ENCODE measurements around the gene FBXO48. TPM values are rescaled to one million over a fixed set of nuclear protein-coding genes. Genes with fewer than 3 reads are reported as not detected.

Gene FBXO48
- total and polyA plus RNA-seq, 2 of the 4 experiments (the other 2 are of a cell fraction), result 0.18 to 0.43 TPM

- Histone ChIP-seq H3K23ac (ENCODE audit: low read depth, low read length) (no peak overlapping the region), H3K4me1 (ENCODE audit: control insufficient read depth, insufficient read depth, low read length) (peaks cover 3% of the 10 kb centered on the region; the same call in 1 of the 2 replicates), H4K5ac (ENCODE audit: low read depth, low read length) (no peak overlapping the region), H2BK5ac (ENCODE audit: low read depth, low read length, poor library complexity, severe bottlenecking) (no peak overlapping the region), H2AK5ac (ENCODE audit: low read depth, low read length) (no peak overlapping the region), H3K9me3 (ENCODE audit: control insufficient read depth, insufficient read depth, low read length) (no peaks in the 10 kb centered on the region), H4K91ac (ENCODE audit: insufficient read depth, low read depth, low read length) (no peak overlapping the region), H4K8ac (ENCODE audit: low read depth in 2 of 2, low read length in 2 of 2) (no peak overlapping the region), H3K9me1 (ENCODE audit: insufficient read depth, low read length) (0 out of 2 replicates have a peak, but pooled peaks cover 2% of the 10 kb centered on the region), H2BK15ac (ENCODE audit: low read depth, low read length) (no peak overlapping the region), H4K20me1 (ENCODE audit: insufficient read depth, low read length) (peaks cover 3% of the 10 kb centered on the region; the same call in 1 of the 2 replicates), H3K14ac (replicated peaks; ENCODE audit: low read depth, low read length) (no peak overlapping the region), H3K36me3 (ENCODE audit: control insufficient read depth, insufficient read depth, low read length) (no peaks in the 10 kb centered on the region), H3K18ac (ENCODE audit: low read depth, low read length) (no peak overlapping the region), H2AK9ac (replicated peaks; ENCODE audit: low read depth, low read length, poor library complexity) (no peak overlapping the region), H3K27ac (ENCODE audit: insufficient read depth, low read length) (no peak overlapping the region), H3K4me2 (ENCODE audit: low read depth, low read length) (no peak overlapping the region), H3K9ac (ENCODE audit: low read depth, low read length) (no peak overlapping the region), H2BK120ac (ENCODE audit: low read depth, low read length) (no peak overlapping the region), H3K4ac (ENCODE audit: low read depth, low read length) (no peak overlapping the region), H3K56ac (ENCODE audit: extremely low read depth, insufficient read depth, low read length) (no peak overlapping the region), H3K27me3 (ENCODE audit: control insufficient read depth, insufficient read depth, low read length) (no peaks in the 10 kb centered on the region), H2BK20ac (ENCODE audit: low read depth, low read length) (no peak overlapping the region), H3K4me3 (ENCODE audit: insufficient read depth, low read depth, low read length) (no peak overlapping the region), H2AFZ (replicated peaks; ENCODE audit: low read length, poor library complexity) (no peak overlapping the region), H3K79me1 (ENCODE audit: low read depth in 1 of 2, low read length in 2 of 2) (peaks cover 5 to 13% of the 10 kb centered on the region in 2 experiments)
- TF ChIP-seq USF2 (IDR thresholded peaks at IDR 0.05; ENCODE audit: low read depth, low read length) (no peak), CEBPB (IDR thresholded peaks at IDR 0.05; ENCODE audit: low read depth, low read length) (peak; percentile 82)
- intact Hi-C loops (cut with micrococcal nuclease), result loop anchor here (5.0 to 10.0 kb wide), 3 partner anchors 545 to 1357 kb away; partner anchors contain the start of genes ANTXR1 and GMCL1
- CTCF ChIA-PET, result interaction anchor here (0.6 kb wide), 2 partner anchors 123 to 648 kb away, joined by 3 read pairs; no protein-coding TSS in a partner anchor
- WGBS, 2 experiments (ENCODE audit: extremely low coverage in 2 of 2, insufficient read length in 1 of 2), result no CpG with 5 or more reads among the region's 1 CpG
- dilution Hi-C loops (cut with HindIII; ENCODE audit: low sequenced_read_pairs, unreplicated experiment), result no loop called here
- BruUV-seq (replicated peaks), result no TSS peak
- DNase-seq (no peak), ATAC-seq (ENCODE audit: low read depth) (no peak)
- POLR2A ChIA-PET (ENCODE audit: unreplicated experiment), result no interaction called here
- in situ Hi-C loops (cut with MboI; ENCODE audit: low sequenced_read_pairs), result loop anchor here (10.0 kb wide), 1 partner anchor 455 kb away; no protein-coding TSS in a partner anchor
These were observed 2.8 kb upstream of the FBXO48 start for GRCh38 chr2:68469935-68470334.

Data from IMR-90 (cell line).